NCI-H510A (cell line): ENCODE data around the gene MAN1C1.

Experiments
- DNase-seq: peaks from one replicate; lab custom pipeline; 2025; lab: John Stamatoyannopoulos, UW

MAN1C1 gene

GRCh38 chr1:25765136-25765922 lies 148.7 kb downstream of the MAN1C1 start:
- no peak for DNase-seq

GRCh38 chr1:25765923-25766589 lies 149.5 kb downstream of the MAN1C1 start:
- DNase-seq: no peak

GRCh38 chr1:25766721-25767436 lies 150.3 kb downstream of the MAN1C1 start:
- no peak for DNase-seq

GRCh38 chr1:25767437-25767770 lies 150.8 kb downstream of the MAN1C1 start:
- DNase-seq: no peak

- no peak for DNase-seq
Observed at GRCh38 chr1:25768999-25769398, 152.4 kb downstream of the MAN1C1 start.

- no peak for DNase-seq
Observed at GRCh38 chr1:25769625-25770383, 153.2 kb downstream of the MAN1C1 start.

GRCh38 chr1:25770541-25771220 lies 154.1 kb downstream of the MAN1C1 start:
- no peak for DNase-seq

GRCh38 chr1:25771221-25772114 lies 154.9 kb downstream of the MAN1C1 start:
- peak; percentile 41 for DNase-seq

- DNase-seq: no peak
Observed at GRCh38 chr1:25772164-25772563, 155.6 kb downstream of the MAN1C1 start.

GRCh38 chr1:25772692-25773245 lies 156.2 kb downstream of the MAN1C1 start:
- no peak for DNase-seq

- DNase-seq: no peak
Observed at GRCh38 chr1:25773441-25774125, 157.0 kb downstream of the MAN1C1 start.

- no peak for DNase-seq
Observed at GRCh38 chr1:25774206-25774803, 157.7 kb downstream of the MAN1C1 start.

GRCh38 chr1:25774921-25775771 lies 158.6 kb downstream of the MAN1C1 start:
- no peak for DNase-seq

- no peak for DNase-seq
Observed at GRCh38 chr1:25779388-25779787, 162.8 kb downstream of the MAN1C1 start.

- no peak for DNase-seq
Observed at GRCh38 chr1:25779894-25780293, 163.3 kb downstream of the MAN1C1 start.

- peak; percentile 32 for DNase-seq
Observed at GRCh38 chr1:25780318-25781129, 163.9 kb downstream of the MAN1C1 start.

GRCh38 chr1:25781130-25781433 lies 164.5 kb downstream of the MAN1C1 start:
- no peak for DNase-seq
